Measurements from ENCODE around the gene ANKRD10. TPM values are rescaled to one million over a fixed set of nuclear protein-coding genes. Genes with fewer than 3 reads are reported as not detected.

Gene ANKRD10
- total RNA-seq, 4 donors from 2014 or later = 37.3 to 51.8 (median 46.9) TPM

DNA sequence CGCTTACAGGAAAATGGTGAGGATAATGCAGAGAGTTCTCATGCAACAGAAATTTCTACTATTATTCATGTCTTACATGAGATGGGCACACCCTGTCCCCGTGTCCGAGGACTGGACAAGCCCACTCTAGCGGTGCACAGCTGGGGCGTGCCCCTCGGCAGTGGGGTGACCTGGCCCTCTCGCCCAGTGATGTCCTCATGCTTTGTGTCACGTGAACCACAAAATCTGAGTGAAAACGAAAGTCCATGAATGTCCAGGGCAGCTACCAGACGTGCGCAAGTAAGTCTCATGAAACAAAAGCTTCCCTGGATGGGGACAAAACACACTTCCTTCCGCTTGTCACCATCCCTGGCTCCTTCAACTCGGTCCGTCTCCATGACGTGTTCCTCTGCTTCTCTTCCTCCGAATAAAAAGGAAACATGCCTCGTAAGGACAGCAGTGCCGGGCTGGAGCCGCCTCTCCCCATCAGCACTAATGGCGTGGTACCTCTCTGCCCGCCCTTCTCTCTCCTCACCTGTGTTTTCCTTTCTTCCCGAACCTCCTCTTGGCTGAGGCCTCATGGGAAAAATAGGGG lies 45.6 kb downstream of the ANKRD10 start:
- 68 to 80% methylated on average over 22 of the region's 22 CpGs for WGBS, 2 donors
- no peak for DNase-seq (ENCODE audit: low spot score in 2 of 2)
- H3K4me3 ChIP-seq (ENCODE audit: low read depth, poor library complexity, severe bottlenecking) = no peak overlapping the region
- TF ChIP-seq, protein P1, sequence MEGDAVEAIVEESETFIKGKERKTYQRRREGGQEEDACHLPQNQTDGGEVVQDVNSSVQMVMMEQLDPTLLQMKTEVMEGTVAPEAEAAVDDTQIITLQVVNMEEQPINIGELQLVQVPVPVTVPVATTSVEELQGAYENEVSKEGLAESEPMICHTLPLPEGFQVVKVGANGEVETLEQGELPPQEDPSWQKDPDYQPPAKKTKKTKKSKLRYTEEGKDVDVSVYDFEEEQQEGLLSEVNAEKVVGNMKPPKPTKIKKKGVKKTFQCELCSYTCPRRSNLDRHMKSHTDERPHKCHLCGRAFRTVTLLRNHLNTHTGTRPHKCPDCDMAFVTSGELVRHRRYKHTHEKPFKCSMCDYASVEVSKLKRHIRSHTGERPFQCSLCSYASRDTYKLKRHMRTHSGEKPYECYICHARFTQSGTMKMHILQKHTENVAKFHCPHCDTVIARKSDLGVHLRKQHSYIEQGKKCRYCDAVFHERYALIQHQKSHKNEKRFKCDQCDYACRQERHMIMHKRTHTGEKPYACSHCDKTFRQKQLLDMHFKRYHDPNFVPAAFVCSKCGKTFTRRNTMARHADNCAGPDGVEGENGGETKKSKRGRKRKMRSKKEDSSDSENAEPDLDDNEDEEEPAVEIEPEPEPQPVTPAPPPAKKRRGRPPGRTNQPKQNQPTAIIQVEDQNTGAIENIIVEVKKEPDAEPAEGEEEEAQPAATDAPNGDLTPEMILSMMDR (IDR thresholded peaks at IDR 0.05) = no peak
- no peak for TF ChIP-seq POLR2A (IDR thresholded peaks at IDR 0.05)
- intact Hi-C loops (cut with DNase I; ENCODE audit: low total_unique reads) = no loop called here

DNA sequence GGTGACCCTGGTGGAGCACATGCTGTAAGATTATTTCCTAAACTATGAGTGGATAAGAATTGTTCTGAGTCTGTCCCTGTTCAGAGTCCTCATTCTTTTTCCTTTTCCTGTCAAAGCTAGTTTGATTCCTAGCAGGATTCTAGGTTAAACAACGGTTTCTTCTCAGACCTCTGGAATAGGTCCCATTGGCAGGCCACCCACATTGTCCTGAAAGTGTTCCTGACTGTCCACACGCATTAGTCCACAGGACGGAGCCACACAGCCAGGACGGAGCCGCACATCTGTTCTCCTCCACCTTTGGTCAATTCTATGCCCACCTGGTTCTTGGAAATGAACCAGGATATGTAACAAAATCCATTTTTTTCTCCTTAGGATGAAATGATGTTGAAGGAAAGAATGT lies 46.1 kb downstream of the ANKRD10 start:
- no peak overlapping the region for H3K4me3 ChIP-seq (ENCODE audit: low read depth, poor library complexity, severe bottlenecking)
- no peak for DNase-seq (ENCODE audit: low spot score in 2 of 2)
- TF ChIP-seq POLR2A (IDR thresholded peaks at IDR 0.05) = no peak
- TF ChIP-seq, protein P1 (IDR thresholded peaks at IDR 0.05) = no peak
- 76 to 82% methylated on average over 5 of the region's 5 CpGs for WGBS, 2 donors
- intact Hi-C loops (cut with DNase I; ENCODE audit: low total_unique reads) = no loop called here

DNA sequence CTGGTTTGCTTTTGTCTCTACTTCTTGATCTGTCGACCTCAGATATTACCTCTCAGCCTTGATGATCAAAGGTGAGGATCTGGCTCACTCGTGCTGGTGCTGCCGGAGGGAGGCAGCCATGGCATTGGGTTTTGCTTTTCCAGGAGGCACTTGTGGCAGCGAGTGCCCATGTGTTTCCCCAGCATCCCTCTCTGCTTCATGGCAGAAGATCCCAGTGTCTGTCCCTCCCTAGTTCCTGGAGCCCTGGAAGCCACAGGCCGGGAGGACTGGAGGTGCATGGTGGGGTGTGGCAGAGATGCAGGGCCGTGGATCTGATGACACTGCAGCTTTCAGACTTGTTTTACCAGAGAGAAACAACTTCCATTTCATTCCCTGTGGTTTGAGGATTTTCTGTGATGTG lies 47.5 kb downstream of the ANKRD10 start:
- 62 to 72% methylated on average over 6 of the region's 6 CpGs for WGBS, 2 donors
- DNase-seq (ENCODE audit: low spot score in 2 of 2) = no peak
- intact Hi-C loops (cut with DNase I; ENCODE audit: low total_unique reads) = no loop called here
- TF ChIP-seq, protein P1 (IDR thresholded peaks at IDR 0.05) = no peak
- TF ChIP-seq POLR2A (IDR thresholded peaks at IDR 0.05) = no peak
- no peak overlapping the region for H3K4me3 ChIP-seq (ENCODE audit: low read depth, poor library complexity, severe bottlenecking)

DNA sequence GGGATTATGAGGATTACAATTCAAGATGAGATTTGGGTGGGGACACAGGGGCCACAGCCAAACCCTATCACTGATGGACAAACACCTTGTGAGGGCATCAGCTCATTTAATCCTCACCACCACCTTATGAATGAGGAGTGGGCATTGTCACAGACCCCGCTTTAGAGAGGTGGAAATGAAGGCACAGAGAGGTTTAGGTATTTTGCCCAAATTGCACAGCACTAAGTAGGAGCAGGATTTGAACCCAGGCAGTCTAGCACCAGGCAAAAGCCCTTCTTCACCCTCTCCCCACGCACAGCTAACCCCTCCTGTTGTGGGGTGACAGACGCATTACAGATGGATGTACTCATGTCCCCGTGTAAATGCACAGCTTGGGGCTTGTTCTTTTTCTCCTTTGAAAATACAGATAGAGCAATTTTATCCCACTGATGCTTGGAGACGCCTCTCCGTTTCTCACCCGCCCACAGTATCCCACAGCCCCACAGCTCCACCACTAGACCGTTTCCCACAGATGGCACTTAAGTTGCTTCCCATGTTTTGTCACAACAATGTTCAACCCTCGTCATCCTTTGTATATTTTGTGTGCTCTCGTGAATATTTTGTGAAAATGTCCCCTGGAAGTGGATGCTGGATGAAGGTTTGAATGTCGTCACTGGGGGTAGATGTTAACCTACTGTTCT lies 48.2 kb downstream of the ANKRD10 start:
- 74 to 81% methylated on average over 11 of the region's 11 CpGs for WGBS, 2 donors
- no peak overlapping the region for H3K4me3 ChIP-seq (ENCODE audit: low read depth, poor library complexity, severe bottlenecking)
- intact Hi-C loops (cut with DNase I; ENCODE audit: low total_unique reads) = no loop called here
- TF ChIP-seq POLR2A (IDR thresholded peaks at IDR 0.05) = no peak
- TF ChIP-seq, protein P1 (IDR thresholded peaks at IDR 0.05) = no peak
- no peak for DNase-seq (ENCODE audit: low spot score in 2 of 2)

DNA sequence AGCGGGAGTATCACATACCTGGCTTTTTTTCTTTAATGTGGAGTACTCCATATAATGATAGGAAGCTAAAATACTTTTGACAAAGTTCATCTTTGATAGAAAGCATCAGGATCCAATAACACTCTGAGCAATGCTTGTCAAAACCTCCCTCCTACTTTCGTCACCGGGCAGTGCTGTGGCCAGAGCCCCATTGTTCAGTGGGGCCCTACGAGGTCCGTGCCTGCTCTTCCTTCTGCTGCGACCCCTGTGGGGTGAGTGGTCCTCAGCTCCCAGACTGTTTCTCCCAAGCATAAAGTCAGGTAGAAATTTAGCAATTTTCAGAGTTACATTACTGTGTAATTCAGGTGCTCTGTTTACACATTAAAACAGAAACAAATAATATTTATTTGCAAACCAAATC lies 51.2 kb downstream of the ANKRD10 start:
- no peak for DNase-seq (ENCODE audit: low spot score in 2 of 2)
- 91 to 95% methylated on average over 6 of the region's 6 CpGs for WGBS, 2 donors
- intact Hi-C loops (cut with DNase I; ENCODE audit: low total_unique reads) = no loop called here
- no peak overlapping the region for H3K4me3 ChIP-seq (ENCODE audit: low read depth, poor library complexity, severe bottlenecking)
- TF ChIP-seq, protein P1 (IDR thresholded peaks at IDR 0.05) = no peak
- TF ChIP-seq POLR2A (IDR thresholded peaks at IDR 0.05) = no peak

DNA sequence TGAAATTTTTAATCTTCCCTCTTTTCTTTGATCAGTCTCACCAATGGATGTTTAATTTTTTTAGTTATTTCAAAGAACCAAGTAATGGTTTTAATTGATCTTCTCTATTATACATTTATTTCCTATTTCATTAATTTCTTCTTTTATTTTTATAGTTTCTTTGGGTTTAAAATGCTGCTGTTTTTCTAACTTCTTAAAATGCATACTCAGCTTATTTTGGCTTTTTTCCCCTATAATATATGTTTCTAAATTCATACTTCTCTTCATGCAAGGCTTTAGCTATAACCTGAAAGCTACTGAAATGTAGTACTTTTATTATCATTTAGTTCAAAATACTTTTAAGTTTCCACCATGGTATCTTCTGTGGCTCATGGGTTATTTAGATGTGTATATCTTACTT lies 53.9 kb downstream of the ANKRD10 start:
- TF ChIP-seq, protein P1 (IDR thresholded peaks at IDR 0.05) = no peak
- TF ChIP-seq POLR2A (IDR thresholded peaks at IDR 0.05) = no peak
- no peak overlapping the region for H3K4me3 ChIP-seq (ENCODE audit: low read depth, poor library complexity, severe bottlenecking)
- DNase-seq (ENCODE audit: low spot score in 2 of 2) = no peak
- intact Hi-C loops (cut with DNase I; ENCODE audit: low total_unique reads) = no loop called here
